ENCODE results near the gene PDIA5.

PDIA5 gene

DNA sequence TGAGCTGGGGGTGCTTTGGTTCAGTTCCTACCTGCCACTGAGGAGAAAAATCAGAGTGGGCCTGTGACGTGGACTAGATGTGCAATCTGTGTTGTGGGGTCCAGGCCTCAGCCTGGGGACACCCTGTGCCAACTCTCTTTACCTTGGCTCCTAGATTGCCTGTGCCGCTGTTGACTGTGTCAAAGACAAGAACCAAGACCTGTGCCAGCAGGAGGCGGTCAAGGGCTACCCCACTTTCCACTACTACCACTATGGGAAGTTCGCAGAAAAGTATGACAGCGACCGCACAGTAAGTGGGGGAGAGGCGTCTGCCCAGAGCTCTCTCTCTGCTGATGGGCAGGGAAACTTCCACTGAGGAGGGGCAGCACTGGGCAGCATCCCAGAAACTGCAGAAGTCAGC, 94.3 kb downstream of the PDIA5 start:
- 0 out of 2 replicates have a peak, but pooled peaks have one; percentile 10 for TF ChIP-seq CTCF (IDR thresholded peaks at IDR 0.05)

DNA sequence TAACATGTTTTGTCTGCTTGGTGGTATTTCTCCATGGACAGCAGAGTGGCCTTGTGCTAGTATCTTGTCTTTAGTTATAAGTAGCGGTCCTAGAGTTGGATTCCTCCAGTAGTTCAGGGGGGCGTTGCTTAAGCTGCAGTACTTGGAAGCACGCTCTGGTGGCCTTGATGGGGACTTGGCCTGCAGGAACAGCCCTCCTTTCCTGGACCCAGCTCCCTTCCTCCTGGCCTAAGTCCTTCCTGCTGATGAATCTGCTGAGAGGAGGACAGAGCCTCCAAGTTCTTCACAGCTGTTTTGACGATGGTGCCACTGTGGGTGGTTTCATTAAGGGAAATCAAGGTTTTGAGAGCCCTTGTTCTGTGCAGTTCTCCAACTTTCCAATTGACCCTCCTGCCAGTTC, 96.3 kb downstream of the PDIA5 start:
- no peak for TF ChIP-seq CTCF (IDR thresholded peaks at IDR 0.05)

DNA sequence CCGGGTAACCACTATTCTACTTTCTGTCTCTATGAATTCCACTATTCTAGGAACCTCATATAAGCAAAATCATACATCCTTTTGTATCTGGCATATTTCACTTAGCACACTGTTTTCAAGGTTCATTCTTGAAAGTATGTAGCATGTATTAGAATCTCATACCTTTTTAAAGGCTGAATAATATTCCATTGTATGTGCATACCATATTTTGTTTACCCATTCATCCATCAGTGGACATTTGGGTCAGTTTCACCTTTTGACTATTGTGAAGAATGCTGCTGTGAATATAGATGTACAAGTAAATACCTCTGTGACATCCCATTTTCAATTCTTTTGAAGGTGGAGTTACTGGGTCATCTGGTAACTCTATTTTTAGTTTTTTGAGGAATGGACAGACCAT, 98.3 kb downstream of the PDIA5 start:
- no peak for TF ChIP-seq CTCF (IDR thresholded peaks at IDR 0.05)

DNA sequence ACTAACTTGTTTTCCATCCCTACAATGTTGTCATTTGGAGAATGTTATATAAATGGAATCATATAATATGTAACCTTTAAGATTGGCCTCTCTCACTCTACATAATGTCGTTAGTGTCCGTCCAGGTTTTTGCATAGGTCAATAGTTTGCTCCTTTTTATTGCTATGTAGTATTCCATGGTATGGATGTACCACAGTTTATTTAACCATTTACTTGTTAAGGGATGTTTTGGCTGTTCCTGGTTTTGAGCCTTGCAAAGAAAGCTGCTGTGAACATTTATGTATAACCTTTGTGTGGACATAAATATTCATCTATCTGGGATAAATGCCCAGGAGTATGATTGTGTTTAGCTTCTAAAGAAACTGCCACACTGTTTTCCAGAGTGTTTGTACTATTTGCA, 100.9 kb downstream of the PDIA5 start:
- TF ChIP-seq CTCF (IDR thresholded peaks at IDR 0.05), result no peak

GRCh38 chr3:123168122-123168521, 101.3 kb downstream of the PDIA5 start:
- TF ChIP-seq CTCF (IDR thresholded peaks at IDR 0.05), result no peak

GRCh38 chr3:123168605-123169004, 101.8 kb downstream of the PDIA5 start:
- no peak for TF ChIP-seq CTCF (IDR thresholded peaks at IDR 0.05)

DNA sequence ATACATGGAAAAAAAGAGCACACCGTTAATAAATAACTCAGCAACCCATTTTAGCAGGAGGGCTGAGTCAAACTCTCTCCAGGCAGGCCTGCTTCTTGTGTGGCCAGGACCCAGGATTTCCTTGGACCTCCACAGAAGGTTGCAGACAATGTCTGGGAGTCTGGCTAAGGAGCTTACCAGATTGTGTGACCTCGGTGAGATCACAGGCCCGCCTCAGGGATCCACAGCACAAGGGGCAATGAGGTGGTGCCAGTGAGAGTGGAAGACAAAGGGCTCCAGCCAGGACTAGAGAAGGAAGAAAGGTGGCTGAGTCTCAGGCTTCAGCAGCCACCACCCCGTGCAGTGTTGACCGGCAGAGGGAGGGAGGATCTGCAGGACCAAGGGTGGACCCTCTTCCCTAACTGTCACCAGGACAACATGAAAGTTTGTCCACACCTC, 102.7 kb downstream of the PDIA5 start:
- no peak for TF ChIP-seq CTCF (IDR thresholded peaks at IDR 0.05)

DNA sequence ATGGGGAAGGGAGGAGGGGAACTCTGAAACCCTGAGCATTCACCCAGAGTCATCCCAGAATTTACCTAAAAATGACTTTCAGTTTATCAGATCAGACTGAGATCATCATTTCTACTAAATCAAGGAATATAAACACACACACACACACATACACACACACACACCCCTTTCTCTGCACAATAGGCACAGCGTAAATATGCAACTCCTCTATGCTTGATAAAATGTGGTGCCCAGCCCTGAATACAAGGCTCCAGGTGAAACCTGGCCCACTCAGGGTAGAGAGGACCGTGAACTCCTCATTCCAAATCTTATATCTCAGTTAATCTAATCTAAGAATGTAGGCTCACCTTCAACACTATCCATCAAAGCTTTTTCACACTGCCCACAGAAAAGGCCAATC, 103.1 kb downstream of the PDIA5 start:
- no peak for TF ChIP-seq CTCF (IDR thresholded peaks at IDR 0.05)
